Left ventricle myocardium inferior (tissue), 1 donor: ENCODE data around the gene STARD3. TPM values are rescaled to one million over a fixed set of nuclear protein-coding genes. Genes with fewer than 3 reads are reported as not detected.
A peak's percentile ranks its signal among the peaks of the same experiment; 100 is the strongest.

ENCODE experiments used
- DNase-seq: peaks from one replicate; pipeline ENCODE4 v3.0.0-alpha.2; 2020
- H3K27ac ChIP-seq: fragments of 200-600 bp; replicated peaks from 2 replicates; pipeline ENCODE4 v1.8.0; 2021
- H3K27me3 ChIP-seq: fragments of 200-600 bp; 2 replicates; pipeline ENCODE4 v1.8.0; 2021; ENCODE audit warnings: low read depth
- H3K36me3 ChIP-seq: fragments of 200-600 bp; 2 replicates; pipeline ENCODE4 v1.8.0; 2021
- H3K4me1 ChIP-seq: fragments of 200-600 bp; 2 replicates; pipeline ENCODE4 v1.8.0; 2021
- H3K4me3 ChIP-seq: fragments of 200-600 bp; 2 replicates; pipeline ENCODE4 v1.8.0; 2021; ENCODE audit warnings: mild to moderate bottlenecking, moderate library complexity
- H3K9me3 ChIP-seq: fragments of 200-600 bp; replicated peaks from 2 replicates; pipeline ENCODE4 v1.8.0; 2021
- intact Hi-C: fragments of 100-400 bp; cut with micrococcal nuclease; formaldehyde crosslinking; loops from one replicate; pipeline ENCODE4 v1.11.0; 2022
- total RNA-seq: library from RNA; stranded (reverse); fragmentation: NEBNext Ultra II Directional; extraction: Animal tissue kit (Norgen Biotek cat#: 25700); gene quantifications from one replicate; pipeline ENCODE4 v1.2.1, GENCODE V29; 2021
- TF ChIP-seq, protein P1 (sequence below): fragments of 200-600 bp; IDR thresholded peaks from 2 replicates; pipeline ENCODE4 v1.8.0; 2021; ENCODE audit warnings: antibody characterized with exemption, mild to moderate bottlenecking, borderline replicate concordance
- donor health status: DM: no; HTN: yes; CAD: no; lungs with severe emphysema.

Gene STARD3
- total RNA-seq, 1 donor from 2014 or later = 15.7 TPM

DNA sequence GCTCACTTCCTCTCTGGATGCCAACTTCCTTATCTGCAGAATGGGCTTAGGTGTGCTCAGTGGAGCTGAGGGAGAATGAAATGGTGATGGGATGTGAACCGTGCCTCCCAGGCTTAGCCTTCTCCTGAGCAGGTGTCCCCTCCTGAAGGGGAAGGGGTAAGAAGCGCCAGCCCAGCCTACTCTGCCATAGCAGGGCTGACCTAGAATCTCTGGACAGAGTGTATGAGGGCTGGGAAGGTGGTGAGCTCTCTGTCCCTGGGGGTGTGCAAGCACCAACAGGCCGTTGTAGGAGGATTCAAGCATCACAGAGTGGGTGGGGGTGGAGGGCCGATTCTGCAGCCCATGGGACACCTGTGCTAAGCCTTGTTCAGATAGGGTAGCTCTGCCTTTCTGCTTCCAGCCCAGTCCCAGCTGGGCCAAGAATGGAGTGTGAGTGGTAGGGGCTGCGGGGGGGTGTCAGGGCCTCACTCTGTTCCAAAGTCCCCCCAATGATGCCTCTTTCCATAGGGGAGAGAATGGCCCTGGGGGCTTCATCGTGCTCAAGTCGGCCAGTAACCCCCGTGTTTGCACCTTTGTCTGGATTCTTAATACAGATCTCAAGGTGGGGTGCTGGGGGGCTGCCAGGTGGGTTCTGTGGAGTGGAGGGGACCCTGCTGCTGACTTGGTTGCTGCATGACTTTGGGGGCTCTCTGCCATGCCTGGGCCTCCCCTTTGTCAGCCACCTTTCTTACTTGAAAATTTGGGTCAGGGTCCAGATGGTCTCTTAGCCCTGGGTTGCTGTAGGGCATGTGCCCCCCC, 25.0 kb downstream of the STARD3 start:
- H3K27ac ChIP-seq = peak overlapping the region; percentile 97
- H3K4me3 ChIP-seq = peak overlapping the region; percentile 29
- TF ChIP-seq, protein P1, sequence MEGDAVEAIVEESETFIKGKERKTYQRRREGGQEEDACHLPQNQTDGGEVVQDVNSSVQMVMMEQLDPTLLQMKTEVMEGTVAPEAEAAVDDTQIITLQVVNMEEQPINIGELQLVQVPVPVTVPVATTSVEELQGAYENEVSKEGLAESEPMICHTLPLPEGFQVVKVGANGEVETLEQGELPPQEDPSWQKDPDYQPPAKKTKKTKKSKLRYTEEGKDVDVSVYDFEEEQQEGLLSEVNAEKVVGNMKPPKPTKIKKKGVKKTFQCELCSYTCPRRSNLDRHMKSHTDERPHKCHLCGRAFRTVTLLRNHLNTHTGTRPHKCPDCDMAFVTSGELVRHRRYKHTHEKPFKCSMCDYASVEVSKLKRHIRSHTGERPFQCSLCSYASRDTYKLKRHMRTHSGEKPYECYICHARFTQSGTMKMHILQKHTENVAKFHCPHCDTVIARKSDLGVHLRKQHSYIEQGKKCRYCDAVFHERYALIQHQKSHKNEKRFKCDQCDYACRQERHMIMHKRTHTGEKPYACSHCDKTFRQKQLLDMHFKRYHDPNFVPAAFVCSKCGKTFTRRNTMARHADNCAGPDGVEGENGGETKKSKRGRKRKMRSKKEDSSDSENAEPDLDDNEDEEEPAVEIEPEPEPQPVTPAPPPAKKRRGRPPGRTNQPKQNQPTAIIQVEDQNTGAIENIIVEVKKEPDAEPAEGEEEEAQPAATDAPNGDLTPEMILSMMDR = no peak
- no peaks in the 10 kb centered on the region for H3K9me3 ChIP-seq
- DNase-seq = no peak
- intact Hi-C loops = no loop called here
- peaks cover 94% of the 10 kb centered on the region for H3K4me1 ChIP-seq
- H3K27me3 ChIP-seq = peaks cover 13% of the 10 kb centered on the region
- peaks cover 6% of the 10 kb centered on the region for H3K36me3 ChIP-seq

DNA sequence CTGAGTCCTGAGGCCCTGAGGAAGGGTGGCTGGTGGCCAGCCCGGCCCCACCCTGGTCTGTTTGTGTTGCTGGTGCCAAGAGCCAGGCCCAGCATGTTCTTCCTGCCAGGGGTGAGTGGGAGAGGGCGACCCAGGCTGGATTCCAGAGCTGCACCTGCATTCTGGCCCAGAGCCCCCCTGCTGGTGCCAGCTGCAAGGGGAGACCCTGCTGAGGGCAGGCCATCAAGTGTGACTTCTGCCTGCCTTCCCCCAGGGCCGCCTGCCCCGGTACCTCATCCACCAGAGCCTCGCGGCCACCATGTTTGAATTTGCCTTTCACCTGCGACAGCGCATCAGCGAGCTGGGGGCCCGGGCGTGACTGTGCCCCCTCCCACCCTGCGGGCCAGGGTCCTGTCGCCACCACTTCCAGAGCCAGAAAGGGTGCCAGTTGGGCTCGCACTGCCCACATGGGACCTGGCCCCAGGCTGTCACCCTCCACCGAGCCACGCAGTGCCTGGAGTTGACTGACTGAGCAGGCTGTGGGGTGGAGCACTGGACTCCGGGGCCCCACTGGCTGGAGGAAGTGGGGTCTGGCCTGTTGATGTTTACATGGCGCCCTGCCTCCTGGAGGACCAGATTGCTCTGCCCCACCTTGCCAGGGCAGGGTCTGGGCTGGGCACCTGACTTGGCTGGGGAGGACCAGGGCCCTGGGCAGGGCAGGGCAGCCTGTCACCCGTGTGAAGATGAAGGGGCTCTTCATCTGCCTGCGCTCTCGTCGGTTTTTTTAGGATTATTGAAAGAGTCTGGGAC, 25.8 kb downstream of the STARD3 start:
- peaks cover 6% of the 10 kb centered on the region for H3K36me3 ChIP-seq
- H3K4me3 ChIP-seq = peak overlapping the region; percentile 76
- H3K27ac ChIP-seq = peak overlapping the region; percentile 97
- TF ChIP-seq, protein P1 = no peak
- intact Hi-C loops = no loop called here
- no peak for DNase-seq
- H3K27me3 ChIP-seq = peaks cover 20% of the 10 kb centered on the region
- peaks cover 97% of the 10 kb centered on the region for H3K4me1 ChIP-seq
- no peaks in the 10 kb centered on the region for H3K9me3 ChIP-seq

DNA sequence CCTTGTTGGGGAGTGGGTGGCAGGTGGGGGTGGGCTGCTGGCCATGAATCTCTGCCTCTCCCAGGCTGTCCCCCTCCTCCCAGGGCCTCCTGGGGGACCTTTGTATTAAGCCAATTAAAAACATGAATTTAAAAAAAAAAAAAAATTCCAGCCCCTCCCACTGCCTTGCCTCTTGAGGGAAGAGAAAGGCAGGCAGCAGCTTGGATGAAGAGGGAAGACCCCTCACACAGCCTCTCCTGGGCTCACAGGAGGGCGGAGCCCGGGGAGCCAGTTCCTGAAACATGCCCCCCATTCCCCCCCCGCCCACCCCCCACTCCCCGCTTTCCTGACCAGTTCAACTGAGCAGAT, 26.4 kb downstream of the STARD3 start:
- Histone ChIP-seq H3K9me3 (no peaks in the 10 kb centered on the region), H3K27me3 (peaks cover 26% of the 10 kb centered on the region), H3K4me1 (peaks cover 97% of the 10 kb centered on the region), H3K27ac (peak overlapping the region; percentile 97), H3K4me3 (peak overlapping the region; percentile 76), H3K36me3 (peaks cover 6% of the 10 kb centered on the region)
- TF ChIP-seq, protein P1 = no peak
- no peak for DNase-seq
- intact Hi-C loops = no loop called here

DNA sequence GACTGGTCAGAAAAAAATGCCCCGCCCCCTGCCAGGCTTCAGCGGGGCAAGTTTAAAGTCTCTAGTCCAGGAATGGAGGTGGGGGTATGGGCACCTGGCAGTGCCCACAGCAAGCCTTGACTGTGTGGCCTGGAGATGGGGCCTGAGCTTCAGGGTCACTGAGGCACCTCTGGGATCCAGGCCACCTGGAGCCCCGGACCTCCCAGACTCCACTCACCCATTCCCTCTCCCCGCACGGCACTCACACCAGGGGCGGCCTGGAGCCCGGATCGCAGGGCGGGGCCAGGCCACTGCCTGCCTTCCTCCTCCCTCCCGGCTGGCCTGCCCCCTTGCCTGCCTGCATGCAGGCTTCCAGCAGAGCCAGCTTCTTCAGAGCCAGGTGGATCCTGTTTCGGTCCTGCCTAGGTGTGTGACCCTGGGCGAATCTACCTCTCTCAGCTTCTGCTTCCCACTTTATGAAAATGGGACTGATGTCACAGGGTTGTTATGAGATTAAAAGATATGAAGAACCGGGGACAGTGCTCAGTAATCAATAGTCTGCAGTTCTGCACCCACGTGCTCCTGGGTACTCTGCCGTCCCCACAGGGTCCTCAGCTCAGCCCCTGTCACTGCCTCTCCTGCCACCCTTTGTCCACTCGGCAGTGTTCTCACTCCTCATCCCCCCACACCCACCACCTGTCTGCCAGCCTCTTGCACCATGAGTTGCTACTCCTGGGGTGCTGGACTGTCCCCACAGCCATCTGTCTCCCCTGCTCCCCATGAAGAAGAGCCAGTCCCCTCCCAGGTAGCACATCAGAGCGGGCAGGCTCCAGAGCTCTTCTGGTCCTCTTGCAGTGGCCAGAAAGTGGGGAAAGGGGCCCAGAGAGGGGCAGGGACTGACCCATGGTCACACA, 27.0 kb downstream of the STARD3 start:
- peak; percentile 52 for DNase-seq
- H3K9me3 ChIP-seq = no peaks in the 10 kb centered on the region
- peaks cover 31% of the 10 kb centered on the region for H3K27me3 ChIP-seq
- intact Hi-C loops = no loop called here
- H3K27ac ChIP-seq = peak overlapping the region; percentile 97
- TF ChIP-seq, protein P1 = no peak
- peak overlapping the region; percentile 76 for H3K4me3 ChIP-seq
- H3K4me1 ChIP-seq = peaks cover 97% of the 10 kb centered on the region
- peaks cover 3% of the 10 kb centered on the region for H3K36me3 ChIP-seq
